Fibroblast of skin of back (primary cell): ENCODE results near the gene UTP25.
"Not testable (repeated sequence)": the region's sequence is repeated elsewhere in the genome, so short reads cannot be mapped to it uniquely, and the experiment has no call there.

Experiments used
- DNase-seq: peaks from one replicate; pipeline ENCODE4 v3.0.0-alpha.2; 2013

UTP25 gene

DNA sequence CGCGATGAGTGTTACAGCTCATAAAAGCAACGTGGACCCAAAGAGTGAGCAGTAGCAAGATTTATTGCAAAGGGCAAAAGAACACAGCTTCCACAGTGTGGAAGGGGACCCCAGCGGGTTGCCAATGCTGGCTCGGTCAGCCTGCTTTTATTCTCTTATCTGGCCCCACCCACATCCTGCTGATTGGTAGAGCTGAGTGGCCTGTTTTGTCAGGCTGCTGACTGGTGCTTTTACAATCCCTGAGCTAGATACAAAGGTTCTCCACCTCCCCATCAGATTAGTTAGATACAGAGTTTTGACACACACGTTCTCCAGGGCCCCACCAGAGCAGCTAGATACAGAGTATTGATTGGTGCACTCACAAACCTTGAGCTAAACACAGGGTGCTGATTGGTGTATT lies 70.5 kb downstream of the UTP25 start:
- DNase-seq = not testable (repeated sequence)

DNA sequence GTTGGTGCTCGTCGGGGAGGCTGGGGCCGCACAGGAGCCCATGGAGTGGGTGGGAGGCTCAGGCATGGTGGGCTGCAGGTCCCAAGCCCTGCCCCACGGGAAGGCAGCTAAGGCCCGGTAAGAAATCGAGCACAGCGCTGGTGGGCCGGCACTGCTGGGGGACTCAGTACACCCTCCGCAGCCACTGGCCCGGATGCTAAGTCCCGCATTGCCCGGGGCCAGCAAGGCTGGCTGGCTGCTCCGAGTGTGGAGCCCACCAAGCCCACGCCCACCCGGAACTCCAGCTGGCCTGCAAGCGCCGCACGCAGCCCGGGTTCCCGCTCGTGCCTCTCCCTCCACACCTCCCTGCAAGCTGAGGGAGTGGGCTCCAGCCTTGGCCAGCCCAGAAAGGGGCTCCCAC lies 71.1 kb downstream of the UTP25 start:
- not testable (repeated sequence) for DNase-seq

DNA sequence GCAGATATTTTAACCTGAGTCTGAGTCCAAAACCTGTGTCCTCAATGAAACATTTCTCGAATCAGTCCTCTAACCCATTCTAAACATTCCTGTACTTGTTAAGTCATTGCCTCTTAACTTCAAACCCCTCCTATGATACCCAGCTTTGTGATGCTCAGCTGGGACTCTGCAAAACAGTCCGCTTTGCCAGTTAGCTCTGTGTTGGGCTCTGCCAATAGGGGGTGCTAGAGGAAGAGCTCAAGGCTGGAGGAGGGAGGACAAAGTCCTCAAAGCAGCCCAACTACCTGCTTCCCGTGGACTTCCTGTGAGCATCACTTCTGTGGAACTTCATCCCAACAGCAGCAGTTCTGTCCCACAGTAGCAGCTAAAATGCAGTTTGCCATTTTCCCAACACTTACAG lies 72.2 kb downstream of the UTP25 start:
- DNase-seq = no peak

DNA sequence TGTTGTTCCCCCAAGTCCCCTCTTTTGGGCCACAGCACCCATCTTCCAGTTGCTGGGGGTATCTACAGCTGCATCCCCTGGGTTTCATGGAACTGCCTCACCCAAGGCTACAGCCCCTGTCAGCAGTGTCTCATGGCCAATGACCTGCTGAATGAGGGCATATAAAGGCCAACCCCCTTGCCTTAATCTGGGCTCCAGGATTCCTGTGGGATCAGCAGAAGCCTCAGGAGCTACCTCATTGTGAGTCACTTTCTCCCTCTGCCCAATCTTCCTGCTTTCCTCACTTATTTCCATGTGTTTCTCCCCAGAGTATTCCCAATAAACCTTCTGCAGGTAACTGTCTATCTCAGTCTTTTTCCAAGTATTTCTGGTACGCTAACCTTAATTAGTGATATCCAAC lies 73.0 kb downstream of the UTP25 start:
- peak; percentile 87 for DNase-seq

DNA sequence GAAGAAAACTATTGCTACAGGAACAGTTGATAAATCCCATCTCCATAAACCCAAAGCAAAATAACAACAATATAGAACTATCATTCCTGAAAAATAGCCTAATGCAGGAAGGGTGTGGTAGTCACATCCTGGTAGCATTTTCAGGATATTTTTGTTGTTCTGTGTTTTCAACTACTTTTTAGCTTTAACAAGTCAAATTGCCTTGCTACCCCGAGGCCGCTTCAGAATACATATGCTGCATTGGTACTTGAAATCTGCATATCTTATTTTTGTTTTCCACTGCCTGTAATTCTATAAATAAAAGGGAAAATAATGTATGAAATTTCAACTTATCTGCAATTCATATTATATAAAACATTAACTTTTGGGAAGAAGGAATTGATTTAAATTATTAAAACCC lies 73.4 kb downstream of the UTP25 start:
- DNase-seq = no peak

DNA sequence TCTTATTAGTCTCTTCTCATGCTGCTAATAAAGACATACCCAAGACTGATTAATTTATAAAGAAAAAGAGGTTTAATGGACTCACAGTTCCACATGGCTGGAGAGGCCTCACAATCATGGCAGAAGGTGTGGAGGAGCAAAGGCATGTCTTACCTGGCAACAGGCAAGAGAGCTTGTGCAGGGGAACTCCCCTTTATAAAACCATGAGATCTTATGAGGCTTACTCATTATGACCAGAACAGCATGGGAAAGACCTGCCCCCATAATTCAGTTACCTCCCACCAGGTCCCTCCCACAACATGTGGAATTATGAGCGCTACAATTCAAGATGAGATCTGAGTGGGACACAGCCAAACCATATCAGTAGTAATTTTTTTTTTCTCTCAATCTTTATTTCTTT lies 77.0 kb downstream of the UTP25 start:
- not testable (repeated sequence) for DNase-seq
